ENCODE results near the gene ATP2C2.
"Not testable (repeated sequence)": the region's sequence is repeated elsewhere in the genome, so short reads cannot be mapped to it uniquely, and the experiment has no call there.

Gene ATP2C2

DNA sequence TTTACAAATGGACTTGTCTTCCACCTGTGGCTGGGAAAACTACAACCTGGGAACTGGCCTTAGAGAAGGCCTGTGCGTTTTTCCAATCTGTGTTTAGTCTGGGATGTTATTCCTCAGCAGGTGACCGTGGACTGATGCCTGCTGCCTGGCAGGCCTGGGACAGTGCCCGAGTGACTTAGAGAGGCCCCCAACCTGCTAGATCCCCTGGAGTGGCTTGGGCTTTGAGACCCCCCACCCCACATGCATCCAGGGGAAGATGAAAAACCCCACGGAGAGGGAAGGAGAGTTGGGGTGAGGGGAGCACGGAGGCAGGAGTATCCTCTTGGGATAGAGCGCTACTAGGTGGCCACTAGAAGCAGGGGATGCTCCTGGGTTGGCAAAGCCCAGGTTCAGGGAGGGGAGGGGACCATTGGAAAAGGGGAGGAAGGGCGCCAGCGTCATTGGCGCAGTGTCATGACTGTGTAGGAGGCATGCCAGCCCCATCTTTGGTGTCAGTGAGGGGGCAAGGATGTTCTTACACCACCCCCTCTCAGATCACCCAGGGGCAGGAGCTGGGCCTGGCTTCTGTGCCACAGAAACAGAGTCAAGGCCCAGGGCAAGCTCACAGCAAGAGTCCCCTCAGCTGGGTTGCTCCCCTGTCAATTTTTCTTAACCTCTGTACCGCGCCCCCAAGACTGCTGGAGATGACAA, 82.0 kb downstream of the ATP2C2 start:
- TF ChIP-seq, protein P1, sequence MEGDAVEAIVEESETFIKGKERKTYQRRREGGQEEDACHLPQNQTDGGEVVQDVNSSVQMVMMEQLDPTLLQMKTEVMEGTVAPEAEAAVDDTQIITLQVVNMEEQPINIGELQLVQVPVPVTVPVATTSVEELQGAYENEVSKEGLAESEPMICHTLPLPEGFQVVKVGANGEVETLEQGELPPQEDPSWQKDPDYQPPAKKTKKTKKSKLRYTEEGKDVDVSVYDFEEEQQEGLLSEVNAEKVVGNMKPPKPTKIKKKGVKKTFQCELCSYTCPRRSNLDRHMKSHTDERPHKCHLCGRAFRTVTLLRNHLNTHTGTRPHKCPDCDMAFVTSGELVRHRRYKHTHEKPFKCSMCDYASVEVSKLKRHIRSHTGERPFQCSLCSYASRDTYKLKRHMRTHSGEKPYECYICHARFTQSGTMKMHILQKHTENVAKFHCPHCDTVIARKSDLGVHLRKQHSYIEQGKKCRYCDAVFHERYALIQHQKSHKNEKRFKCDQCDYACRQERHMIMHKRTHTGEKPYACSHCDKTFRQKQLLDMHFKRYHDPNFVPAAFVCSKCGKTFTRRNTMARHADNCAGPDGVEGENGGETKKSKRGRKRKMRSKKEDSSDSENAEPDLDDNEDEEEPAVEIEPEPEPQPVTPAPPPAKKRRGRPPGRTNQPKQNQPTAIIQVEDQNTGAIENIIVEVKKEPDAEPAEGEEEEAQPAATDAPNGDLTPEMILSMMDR (conservative IDR thresholded peaks at IDR 0.05; ENCODE audit: low read depth, low read length), result no peak
- H3K4me3 ChIP-seq (ENCODE audit: low read depth, low read length), result no peak overlapping the region
- DNase-seq (ENCODE audit: low read depth), result no peak

DNA sequence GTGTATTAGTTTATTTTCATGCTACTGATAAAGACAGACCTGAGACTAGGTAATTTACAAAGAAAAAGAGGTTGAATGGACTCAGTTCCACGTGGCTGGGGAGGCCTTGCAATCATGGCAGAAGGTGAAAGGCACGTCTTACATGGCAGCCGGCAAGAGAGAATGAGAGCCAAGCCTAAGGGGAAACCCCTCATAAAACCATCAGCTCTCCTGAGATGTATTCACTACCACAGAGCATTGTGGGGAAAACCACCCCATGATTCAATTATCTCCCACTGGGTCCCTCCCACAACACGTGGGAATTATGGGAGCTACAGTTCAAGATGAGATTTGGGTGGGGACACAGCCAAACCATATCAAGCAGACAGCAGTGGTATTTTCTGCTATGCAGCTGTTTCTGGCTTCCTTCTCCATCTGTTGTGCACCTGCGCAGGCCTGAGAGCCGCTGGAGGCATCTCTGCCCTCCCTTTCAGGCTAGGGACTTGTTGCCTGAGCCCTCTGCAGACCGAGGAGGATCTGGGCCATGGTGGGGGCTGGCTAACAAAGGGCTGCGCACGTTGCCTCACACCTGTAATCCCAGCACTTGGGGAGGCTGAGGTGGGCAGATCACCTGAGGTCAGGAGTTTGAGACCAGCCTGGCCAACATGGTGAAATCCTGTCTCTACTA, 82.8 kb downstream of the ATP2C2 start:
- not testable (repeated sequence) for H3K4me3 ChIP-seq (ENCODE audit: low read depth, low read length)

GRCh38 chr16:84451781-84452180, 83.4 kb downstream of the ATP2C2 start:
- no peak overlapping the region for H3K4me3 ChIP-seq (ENCODE audit: low read depth, low read length)
- DNase-seq (ENCODE audit: low read depth), result no peak
- TF ChIP-seq, protein P1 (conservative IDR thresholded peaks at IDR 0.05; ENCODE audit: low read depth, low read length), result no peak

More for the DNA sequence above, 82.8 kb downstream of the ATP2C2 start:
- DNase-seq (ENCODE audit: low read depth), result not testable (repeated sequence)

DNA sequence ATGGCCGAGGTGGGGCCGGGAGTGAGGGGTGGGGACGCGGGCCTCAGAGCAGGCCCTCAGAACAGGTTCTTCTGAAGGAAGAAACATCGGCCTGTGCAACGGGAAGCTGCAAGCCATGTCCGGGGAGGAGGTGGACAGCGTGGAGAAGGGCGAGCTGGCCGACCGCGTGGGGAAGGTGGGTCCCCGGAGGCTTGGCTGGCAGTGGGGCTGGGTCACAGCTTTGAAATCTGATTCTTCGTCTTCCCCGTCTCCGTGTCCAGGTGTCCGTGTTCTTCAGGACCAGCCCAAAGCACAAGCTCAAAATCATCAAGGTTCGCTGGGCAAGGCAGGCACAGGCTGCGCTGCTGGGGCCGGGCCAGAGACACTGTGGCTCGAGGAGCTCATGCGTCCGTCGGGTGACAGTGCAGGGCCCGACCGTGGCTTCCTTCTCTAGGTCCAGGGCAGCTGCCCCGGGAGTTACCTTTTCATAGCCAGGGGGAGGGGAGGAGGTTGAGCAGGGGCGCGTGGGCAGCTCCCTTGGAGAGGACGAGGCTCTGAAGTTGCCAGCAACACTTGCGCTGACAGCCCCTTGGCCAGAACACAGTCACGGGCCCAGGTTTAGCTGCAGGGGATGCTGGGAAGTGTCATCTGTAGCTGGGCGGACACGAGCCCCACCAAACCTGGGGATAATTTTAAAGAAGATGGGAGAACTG, 84.9 kb downstream of the ATP2C2 start:
- DNase-seq (ENCODE audit: low read depth), result no peak
- TF ChIP-seq, protein P1 (conservative IDR thresholded peaks at IDR 0.05; ENCODE audit: low read depth, low read length), result no peak
- no peak overlapping the region for H3K4me3 ChIP-seq (ENCODE audit: low read depth, low read length)

- H3K4me3 ChIP-seq (ENCODE audit: low read depth, low read length), result no peak overlapping the region
- no peak for DNase-seq (ENCODE audit: low read depth)
- TF ChIP-seq, protein P1 (conservative IDR thresholded peaks at IDR 0.05; ENCODE audit: low read depth, low read length), result no peak
These were observed 86.3 kb downstream of the ATP2C2 start for GRCh38 chr16:84454611-84455010.

GRCh38 chr16:84455031-84455430, 86.7 kb downstream of the ATP2C2 start:
- TF ChIP-seq, protein P1 (conservative IDR thresholded peaks at IDR 0.05; ENCODE audit: low read depth, low read length), result no peak
- DNase-seq (ENCODE audit: low read depth), result no peak
- no peak overlapping the region for H3K4me3 ChIP-seq (ENCODE audit: low read depth, low read length)
